Adrenal gland (tissue), 5 donors: Measurements from ENCODE around the gene TCF7L1.

Source experiments
- CTCF ChIP-seq, 6 experiments: fragments of 450-650 bp in 4 of 6; fragments of 200-600 bp in 2 of 6; sonication (generic) in 1 of 6; IDR thresholded peaks; 1 replicate in 5 of 6; 2 replicates in 1 of 6; pipeline versions ENCODE4 v1.5.1 to v1.8.0; 2016 to 2021; ENCODE audit warnings: antibody characterized with exemption in 6 of 6, mild to moderate bottlenecking in 2 of 6, moderate library complexity in 1 of 6
- POLR2A ChIP-seq, 2 donors: fragments of 450-650 bp; IDR thresholded peaks; one replicate each; pipeline ENCODE4 v1.6.1; 2017; ENCODE audit warnings: antibody characterized with exemption in 2 of 2, mild to moderate bottlenecking in 2 of 2, moderate library complexity in 1 of 2
- donor health status: DM: no; HTN: no; CAD: no.

GRCh38 chr2:85327822-85328617 lies 194.8 kb downstream of the TCF7L1 start, which contains the start of gene TGOLN2:
- TF ChIP-seq CTCF (IDR thresholded peaks at IDR 0.05) (peak in 2 of 6 experiments; percentile 9 to 19), POLR2A (IDR thresholded peaks at IDR 0.05) (peak; percentile 98 to 99)
